SK-N-SH treated with all-trans-retinoic acid at 6 μM for 48 hours (cell line): ENCODE data around the gene PRSS8.

Source experiments
- ATAC-seq: fragments of 200-7000 bp; cut with Tn5 transposase; 3 replicates; pipeline ENCODE4 v1.9.1; 2020; ENCODE audit warnings: mild to moderate bottlenecking, moderate library complexity
- ARNTL ChIP-seq: fragments of 450-650 bp; formaldehyde crosslinking; IDR thresholded peaks from 2 replicates; pipeline ENCODE4 v1.5.0; 2020; ENCODE audit warnings: low read depth, mild to moderate bottlenecking, moderate library complexity, borderline replicate concordance
- BACH2 ChIP-seq: fragments of 250-450 bp; sonication (Bioruptor Pico); IDR thresholded peaks from 2 replicates; pipeline ENCODE4 v1.9.0; 2021; ENCODE audit warnings: mild to moderate bottlenecking, borderline replicate concordance
- CSDC2 ChIP-seq: fragments of 250-450 bp; sonication (Bioruptor Pico); IDR thresholded peaks from 2 replicates; pipeline ENCODE4 v1.5.0; 2020; ENCODE audit warnings: mild to moderate bottlenecking, moderate library complexity
- CSRNP3 ChIP-seq: fragments of 250-450 bp; sonication (Bioruptor Pico); IDR thresholded peaks from 2 replicates; pipeline ENCODE4 v1.5.1; 2021; ENCODE audit warnings: mild to moderate bottlenecking, moderate library complexity
- ESRRG ChIP-seq: fragments of 250-450 bp; sonication (Bioruptor Pico); IDR thresholded peaks from 2 replicates; pipeline ENCODE4 v1.6.1; 2021; ENCODE audit warnings: mild to moderate bottlenecking
- ISL1 ChIP-seq: fragments of 250-450 bp; sonication (Bioruptor Pico); IDR thresholded peaks from 2 replicates; pipeline ENCODE4 v2.1.2; 2022; ENCODE audit warnings: mild to moderate bottlenecking, moderate library complexity
- OSR1 ChIP-seq: fragments of 250-450 bp; sonication (Bioruptor Pico); IDR thresholded peaks from 2 replicates; pipeline ENCODE4 v1.8.0; 2022; ENCODE audit warnings: moderate library complexity, mild to moderate bottlenecking, inconsistent platforms
- PPARA ChIP-seq: fragments of 250-450 bp; sonication (Bioruptor Pico); IDR thresholded peaks from 2 replicates; pipeline ENCODE4 v1.5.0; 2020; ENCODE audit warnings: mild to moderate bottlenecking, borderline replicate concordance
- RARB ChIP-seq: fragments of 250-450 bp; sonication (Bioruptor Pico); IDR thresholded peaks from 2 replicates; pipeline ENCODE4 v1.8.0; 2021; ENCODE audit warnings: mild to moderate bottlenecking, moderate library complexity
- SNAI2 ChIP-seq: fragments of 250-450 bp; sonication (Bioruptor Pico); IDR thresholded peaks from 2 replicates; pipeline ENCODE4 v1.5.0; 2020; ENCODE audit warnings: mild to moderate bottlenecking, moderate library complexity
- ZC3H10 ChIP-seq: fragments of 250-450 bp; sonication (Bioruptor Pico); IDR thresholded peaks from 2 replicates; pipeline ENCODE4 v1.5.1; 2021; ENCODE audit warnings: mild to moderate bottlenecking, moderate library complexity
- ZFP3 ChIP-seq: fragments of 250-450 bp; sonication (Bioruptor Pico); IDR thresholded peaks from 2 replicates; pipeline ENCODE4 v1.5.0; 2020; ENCODE audit warnings: mild to moderate bottlenecking, moderate library complexity
- ZFP30 ChIP-seq: fragments of 450-650 bp; formaldehyde crosslinking; IDR thresholded peaks from 2 replicates; pipeline ENCODE4 v1.5.0; 2022; ENCODE audit warnings: mild to moderate bottlenecking, moderate library complexity
- ZNF70 ChIP-seq: fragments of 450-650 bp; formaldehyde crosslinking; IDR thresholded peaks from 2 replicates; pipeline ENCODE4 v1.5.0; 2020; ENCODE audit warnings: mild to moderate bottlenecking, moderate library complexity
- ZNF8 ChIP-seq: fragments of 450-650 bp; formaldehyde crosslinking; IDR thresholded peaks from 2 replicates; pipeline ENCODE4 v1.5.0; 2020; ENCODE audit warnings: mild to moderate bottlenecking, moderate library complexity
- TF ChIP-seq, protein P1 (sequence below): fragments of 250-450 bp; sonication (Bioruptor Pico); IDR thresholded peaks from 2 replicates; pipeline ENCODE4 v1.5.0; 2020; ENCODE audit warnings: mild to moderate bottlenecking, moderate library complexity
- TF ChIP-seq, protein P2 (sequence below): fragments of 250-450 bp; sonication (Bioruptor Pico); IDR thresholded peaks from 2 replicates; pipeline ENCODE4 v1.8.0; 2020; ENCODE audit warnings: mild to moderate bottlenecking, moderate library complexity, borderline replicate concordance
- TF ChIP-seq, protein P3 (sequence below): fragments of 250-450 bp; sonication (Bioruptor Pico); IDR thresholded peaks from 2 replicates; pipeline ENCODE4 v1.5.1; 2020; ENCODE audit warnings: low read depth, mild to moderate bottlenecking, moderate library complexity

Gene PRSS8

DNA sequence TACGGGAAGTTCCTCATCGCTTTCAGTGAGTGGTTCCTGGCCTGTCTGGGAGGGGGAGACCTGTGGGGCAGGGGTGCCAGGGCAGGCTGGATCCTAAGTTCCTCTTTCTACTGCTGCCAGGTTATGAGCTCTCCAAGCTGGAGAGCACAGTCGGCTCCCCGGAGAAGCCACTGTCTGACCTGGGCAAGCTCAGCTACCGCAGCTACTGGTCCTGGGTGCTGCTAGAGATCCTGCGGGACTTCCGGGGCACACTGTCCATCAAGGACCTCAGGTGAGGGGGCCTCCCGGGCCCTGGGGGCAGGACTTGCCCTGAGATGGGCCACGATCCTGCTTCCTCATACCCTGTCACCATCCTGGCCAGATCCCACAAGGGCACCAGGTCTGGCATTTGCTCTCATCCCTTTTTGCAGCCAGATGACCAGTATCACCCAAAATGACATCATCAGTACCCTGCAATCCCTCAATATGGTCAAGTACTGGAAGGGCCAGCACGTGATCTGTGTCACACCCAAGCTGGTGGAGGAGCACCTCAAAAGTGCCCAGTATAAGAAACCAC lies 5.1 kb downstream of the PRSS8 start:
- TF ChIP-seq, protein P1, sequence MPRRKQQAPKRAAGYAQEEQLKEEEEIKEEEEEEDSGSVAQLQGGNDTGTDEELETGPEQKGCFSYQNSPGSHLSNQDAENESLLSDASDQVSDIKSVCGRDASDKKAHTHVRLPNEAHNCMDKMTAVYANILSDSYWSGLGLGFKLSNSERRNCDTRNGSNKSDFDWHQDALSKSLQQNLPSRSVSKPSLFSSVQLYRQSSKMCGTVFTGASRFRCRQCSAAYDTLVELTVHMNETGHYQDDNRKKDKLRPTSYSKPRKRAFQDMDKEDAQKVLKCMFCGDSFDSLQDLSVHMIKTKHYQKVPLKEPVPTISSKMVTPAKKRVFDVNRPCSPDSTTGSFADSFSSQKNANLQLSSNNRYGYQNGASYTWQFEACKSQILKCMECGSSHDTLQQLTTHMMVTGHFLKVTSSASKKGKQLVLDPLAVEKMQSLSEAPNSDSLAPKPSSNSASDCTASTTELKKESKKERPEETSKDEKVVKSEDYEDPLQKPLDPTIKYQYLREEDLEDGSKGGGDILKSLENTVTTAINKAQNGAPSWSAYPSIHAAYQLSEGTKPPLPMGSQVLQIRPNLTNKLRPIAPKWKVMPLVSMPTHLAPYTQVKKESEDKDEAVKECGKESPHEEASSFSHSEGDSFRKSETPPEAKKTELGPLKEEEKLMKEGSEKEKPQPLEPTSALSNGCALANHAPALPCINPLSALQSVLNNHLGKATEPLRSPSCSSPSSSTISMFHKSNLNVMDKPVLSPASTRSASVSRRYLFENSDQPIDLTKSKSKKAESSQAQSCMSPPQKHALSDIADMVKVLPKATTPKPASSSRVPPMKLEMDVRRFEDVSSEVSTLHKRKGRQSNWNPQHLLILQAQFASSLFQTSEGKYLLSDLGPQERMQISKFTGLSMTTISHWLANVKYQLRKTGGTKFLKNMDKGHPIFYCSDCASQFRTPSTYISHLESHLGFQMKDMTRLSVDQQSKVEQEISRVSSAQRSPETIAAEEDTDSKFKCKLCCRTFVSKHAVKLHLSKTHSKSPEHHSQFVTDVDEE (CRISPR knock-in tag), result no peak
- no peak for TF ChIP-seq OSR1 (CRISPR knock-in tag)
- no peak for TF ChIP-seq ARNTL
- TF ChIP-seq, protein P2, sequence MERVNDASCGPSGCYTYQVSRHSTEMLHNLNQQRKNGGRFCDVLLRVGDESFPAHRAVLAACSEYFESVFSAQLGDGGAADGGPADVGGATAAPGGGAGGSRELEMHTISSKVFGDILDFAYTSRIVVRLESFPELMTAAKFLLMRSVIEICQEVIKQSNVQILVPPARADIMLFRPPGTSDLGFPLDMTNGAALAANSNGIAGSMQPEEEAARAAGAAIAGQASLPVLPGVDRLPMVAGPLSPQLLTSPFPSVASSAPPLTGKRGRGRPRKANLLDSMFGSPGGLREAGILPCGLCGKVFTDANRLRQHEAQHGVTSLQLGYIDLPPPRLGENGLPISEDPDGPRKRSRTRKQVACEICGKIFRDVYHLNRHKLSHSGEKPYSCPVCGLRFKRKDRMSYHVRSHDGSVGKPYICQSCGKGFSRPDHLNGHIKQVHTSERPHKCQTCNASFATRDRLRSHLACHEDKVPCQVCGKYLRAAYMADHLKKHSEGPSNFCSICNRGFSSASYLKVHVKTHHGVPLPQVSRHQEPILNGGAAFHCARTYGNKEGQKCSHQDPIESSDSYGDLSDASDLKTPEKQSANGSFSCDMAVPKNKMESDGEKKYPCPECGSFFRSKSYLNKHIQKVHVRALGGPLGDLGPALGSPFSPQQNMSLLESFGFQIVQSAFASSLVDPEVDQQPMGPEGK (CRISPR knock-in tag), result no peak
- no peak for TF ChIP-seq ESRRG (CRISPR knock-in tag)
- no peak for TF ChIP-seq ZC3H10 (CRISPR knock-in tag)
- TF ChIP-seq RARB (CRISPR knock-in tag), result no peak
- no peak for TF ChIP-seq SNAI2 (CRISPR knock-in tag)
- TF ChIP-seq ISL1 (CRISPR knock-in tag), result no peak
- no peak for TF ChIP-seq CSRNP3 (CRISPR knock-in tag)
- no peak for TF ChIP-seq ZNF8 (CRISPR knock-in tag)
- no peak for TF ChIP-seq ZFP3 (CRISPR knock-in tag)
- ATAC-seq, result no peak

DNA sequence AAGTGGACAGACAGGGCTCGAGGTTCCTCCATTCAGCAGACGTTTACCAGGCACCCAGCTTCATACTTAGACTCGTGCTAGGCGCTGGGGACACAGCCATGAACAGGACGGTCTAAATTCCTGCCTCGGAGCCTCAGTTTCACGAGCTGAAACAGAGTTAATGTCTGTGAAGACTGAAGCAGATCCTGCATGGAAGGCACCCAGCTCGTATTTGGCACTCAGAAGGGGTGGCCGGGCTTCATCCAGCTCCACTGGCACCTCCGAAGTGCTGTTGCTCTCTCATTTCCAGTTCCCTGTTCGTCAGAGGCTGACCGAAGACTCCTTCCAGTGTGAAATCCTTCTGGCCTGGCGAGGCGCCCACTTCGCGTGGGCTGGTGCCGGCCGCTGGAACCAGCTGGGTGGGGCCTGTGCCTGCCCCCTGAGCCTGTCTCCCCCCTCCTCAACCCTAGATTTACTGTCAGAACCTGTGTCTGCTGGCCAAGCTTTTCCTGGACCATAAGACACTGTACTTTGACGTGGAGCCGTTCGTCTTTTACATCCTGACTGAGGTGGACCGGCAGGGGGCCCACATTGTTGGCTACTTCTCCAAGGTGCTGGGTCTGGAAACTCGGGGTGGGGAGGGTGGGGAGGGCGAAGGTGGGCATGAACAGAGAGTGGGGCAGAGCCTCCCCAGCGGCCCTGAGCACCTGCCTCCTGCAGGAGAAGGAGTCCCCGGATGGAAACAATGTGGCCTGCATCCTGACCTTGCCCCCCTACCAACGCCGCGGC lies 5.8 kb downstream of the PRSS8 start:
- TF ChIP-seq ESRRG (CRISPR knock-in tag) (no peak), SNAI2 (CRISPR knock-in tag) (no peak), ZNF8 (CRISPR knock-in tag) (no peak), ARNTL (no peak), RARB (CRISPR knock-in tag) (no peak), BACH2 (CRISPR knock-in tag) (no peak), OSR1 (CRISPR knock-in tag) (no peak), PPARA (no peak), ZFP30 (CRISPR knock-in tag) (no peak), CSDC2 (CRISPR knock-in tag) (no peak), ZNF70 (CRISPR knock-in tag) (no peak)
- TF ChIP-seq, protein P3, sequence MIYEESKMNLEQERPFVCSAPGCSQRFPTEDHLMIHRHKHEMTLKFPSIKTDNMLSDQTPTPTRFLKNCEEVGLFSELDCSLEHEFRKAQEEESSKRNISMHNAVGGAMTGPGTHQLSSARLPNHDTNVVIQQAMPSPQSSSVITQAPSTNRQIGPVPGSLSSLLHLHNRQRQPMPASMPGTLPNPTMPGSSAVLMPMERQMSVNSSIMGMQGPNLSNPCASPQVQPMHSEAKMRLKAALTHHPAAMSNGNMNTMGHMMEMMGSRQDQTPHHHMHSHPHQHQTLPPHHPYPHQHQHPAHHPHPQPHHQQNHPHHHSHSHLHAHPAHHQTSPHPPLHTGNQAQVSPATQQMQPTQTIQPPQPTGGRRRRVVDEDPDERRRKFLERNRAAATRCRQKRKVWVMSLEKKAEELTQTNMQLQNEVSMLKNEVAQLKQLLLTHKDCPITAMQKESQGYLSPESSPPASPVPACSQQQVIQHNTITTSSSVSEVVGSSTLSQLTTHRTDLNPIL (CRISPR knock-in tag), result no peak
- TF ChIP-seq, protein P2 (CRISPR knock-in tag), result no peak
- ATAC-seq, result no peak

DNA sequence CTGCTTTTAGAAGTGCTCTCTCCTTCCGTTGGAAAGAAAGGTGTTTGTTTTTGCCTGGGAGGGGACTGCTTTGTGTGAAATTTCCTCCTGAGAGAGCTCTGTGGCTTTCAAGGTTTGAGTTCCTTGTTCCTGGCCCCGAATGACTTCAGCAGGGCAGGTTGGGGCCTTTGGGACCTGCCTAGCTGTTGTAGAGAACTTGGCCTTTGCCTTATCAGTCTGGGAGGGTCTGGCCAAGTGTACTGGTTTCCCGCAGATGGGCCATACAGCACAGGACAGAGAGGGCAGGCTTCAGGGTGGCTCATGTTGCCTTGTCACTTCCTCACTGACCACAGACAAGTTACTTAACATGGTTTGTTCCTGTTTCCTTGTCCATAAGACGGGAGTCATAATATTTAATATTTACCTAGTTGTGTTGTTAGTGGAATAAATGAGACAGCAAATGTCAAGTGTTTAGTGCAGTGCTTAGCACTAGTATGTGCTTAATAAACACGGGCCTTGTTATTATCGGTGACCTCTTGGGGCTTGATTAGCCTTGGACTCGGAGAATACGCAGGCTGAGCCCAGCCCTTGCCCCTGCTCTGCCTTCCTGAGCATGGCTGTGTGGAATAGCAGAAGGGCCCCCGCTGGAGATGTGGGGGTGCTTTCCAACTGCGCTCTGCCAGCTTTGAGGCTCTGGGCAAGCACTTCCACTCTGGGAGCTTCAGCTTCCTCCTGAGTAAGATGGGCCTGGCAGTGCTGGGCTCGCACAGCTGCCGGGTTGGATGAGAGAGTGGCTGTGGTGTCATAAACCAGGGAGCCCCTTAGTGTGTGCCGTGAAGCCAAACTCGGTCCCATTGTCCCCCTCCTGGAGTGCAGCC lies 6.6 kb downstream of the PRSS8 start:
- ATAC-seq, result no peak
- TF ChIP-seq RARB (CRISPR knock-in tag) (no peak), ZNF70 (CRISPR knock-in tag) (no peak)
